ENCODE data around the gene MACROD2.

Gene MACROD2

DNA sequence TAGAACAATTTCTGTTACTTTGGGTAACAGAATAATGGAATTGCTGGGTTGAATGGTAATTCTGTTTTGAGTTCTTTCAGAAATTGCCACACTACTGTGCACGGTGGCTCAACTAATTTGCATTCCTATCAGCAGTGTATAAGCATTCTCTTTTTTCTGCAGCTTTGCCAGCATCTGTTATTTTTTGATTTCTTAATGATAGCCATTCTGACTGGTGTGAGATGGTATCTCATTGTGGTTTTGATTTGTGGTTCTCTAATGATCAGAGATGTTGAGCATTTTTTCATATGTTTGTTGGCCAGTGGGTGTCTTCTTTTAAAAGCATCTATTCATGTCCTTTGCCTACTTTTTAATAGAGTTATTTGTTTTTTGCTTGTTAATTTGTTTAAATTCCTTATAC lies 1731.1 kb downstream of the MACROD2 start:
- no peak for DNase-seq (ENCODE audit: low read depth, low spot score)

DNA sequence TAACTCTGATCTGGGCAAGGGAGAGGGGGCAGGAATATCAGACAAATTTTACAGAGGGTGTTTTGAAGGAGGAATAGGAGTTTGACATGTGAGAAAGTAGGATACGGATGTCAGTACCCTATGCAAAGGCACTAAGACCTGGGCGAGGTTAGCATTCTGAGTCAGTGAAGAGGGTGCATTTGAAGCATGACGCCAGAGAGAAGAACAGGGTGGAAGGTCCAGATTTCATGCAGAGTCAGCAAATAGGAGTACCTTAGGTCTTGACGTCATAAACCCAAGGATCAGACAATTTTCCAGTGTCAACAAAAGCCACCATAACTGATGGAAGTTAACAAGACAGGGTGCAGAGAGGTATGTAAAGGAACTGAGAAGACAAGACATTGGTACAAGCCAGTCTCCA lies 1738.7 kb downstream of the MACROD2 start:
- no peak for DNase-seq (ENCODE audit: low read depth, low spot score)

DNA sequence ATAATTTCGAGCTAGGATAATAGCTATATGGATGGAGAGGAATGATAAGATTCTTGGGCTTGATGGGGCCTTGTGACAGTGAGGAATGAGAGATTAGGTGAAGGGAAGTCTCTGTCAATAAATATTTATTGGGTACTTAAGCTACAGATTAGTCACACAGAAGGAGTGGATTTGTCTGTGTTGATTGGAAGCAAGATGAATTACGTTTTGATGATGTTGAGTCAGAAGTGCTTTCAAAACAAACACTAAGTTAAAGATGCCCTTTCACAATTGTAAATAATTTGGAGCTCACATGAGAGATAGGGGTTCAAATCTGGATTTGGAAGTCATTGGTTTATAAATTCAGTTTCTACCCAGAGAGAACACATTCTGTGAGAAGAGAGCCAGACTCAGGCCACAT lies 1743.7 kb downstream of the MACROD2 start:
- DNase-seq (ENCODE audit: low read depth, low spot score) = no peak

DNA sequence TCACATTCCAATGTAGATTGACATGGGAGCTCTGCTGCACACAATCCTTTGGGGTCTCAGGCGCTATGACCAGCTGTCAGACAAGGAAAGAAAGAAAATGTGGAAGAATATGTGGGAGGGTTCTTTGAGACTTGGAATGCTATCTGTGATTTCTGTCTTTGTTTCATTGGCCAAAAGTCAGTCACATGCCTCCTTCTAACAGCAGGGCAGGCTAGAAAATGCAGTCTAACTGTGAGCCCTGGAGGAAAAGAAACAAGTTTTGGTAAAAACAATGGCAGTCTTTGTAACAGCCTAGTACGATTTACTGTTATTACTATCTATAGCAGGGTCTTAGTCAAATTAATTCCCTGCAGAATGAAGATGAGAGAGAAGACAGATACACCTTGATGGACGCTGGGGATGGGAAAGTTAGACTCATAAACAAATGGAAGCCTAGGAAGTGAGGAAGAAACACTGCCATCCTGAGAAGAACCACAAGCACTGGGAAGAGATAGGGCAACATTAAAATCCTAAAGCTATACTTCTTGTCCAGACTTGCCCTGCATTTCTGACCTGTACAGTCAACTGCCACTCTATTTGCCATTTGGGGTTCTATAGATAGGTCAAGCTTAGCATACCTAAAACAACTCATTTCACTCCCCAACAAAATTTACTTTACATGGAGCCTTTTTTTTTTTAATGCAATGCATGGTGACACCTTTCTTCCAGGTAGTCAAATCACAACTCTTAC lies 1744.9 kb downstream of the MACROD2 start:
- DNase-seq (ENCODE audit: low read depth, low spot score) = no peak

DNA sequence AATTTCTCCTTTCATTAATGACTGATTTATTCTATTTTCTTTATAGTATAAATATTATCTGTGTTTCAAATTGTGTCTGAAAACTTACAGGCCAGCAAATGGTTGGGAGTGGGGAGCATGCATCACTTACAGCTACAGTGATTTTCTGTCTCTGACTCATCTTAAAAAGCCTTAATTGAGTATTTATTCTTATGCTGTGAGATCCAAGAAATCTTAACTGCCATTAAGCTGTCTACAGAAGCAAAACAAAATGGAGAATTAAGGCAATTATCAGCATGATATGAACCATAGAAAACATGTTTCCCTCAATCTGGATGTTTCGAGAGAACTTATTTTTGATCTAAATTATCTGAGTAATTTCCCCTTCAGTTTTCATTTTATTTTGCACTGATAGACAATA lies 1746.8 kb downstream of the MACROD2 start:
- no peak for DNase-seq (ENCODE audit: low read depth, low spot score)

DNA sequence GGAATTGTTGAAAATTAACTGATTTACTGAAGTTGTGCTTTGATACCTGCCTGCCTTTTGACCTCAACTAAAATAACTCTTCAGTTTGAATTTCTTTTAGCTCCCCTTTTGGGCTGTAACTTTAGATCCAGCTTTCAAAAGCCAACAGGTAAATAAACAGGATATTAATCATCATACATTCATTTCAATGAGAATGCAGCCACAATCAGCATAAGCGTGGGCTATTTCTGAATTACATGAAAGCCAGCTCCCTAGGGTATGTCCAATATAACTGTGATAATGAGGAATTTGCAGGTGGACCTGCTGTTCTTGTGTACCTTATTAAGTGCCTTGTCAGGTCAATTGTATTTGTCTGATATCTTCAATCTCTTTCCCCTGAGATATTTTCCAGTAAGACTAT lies 1747.3 kb downstream of the MACROD2 start:
- no peak for DNase-seq (ENCODE audit: low read depth, low spot score)

DNA sequence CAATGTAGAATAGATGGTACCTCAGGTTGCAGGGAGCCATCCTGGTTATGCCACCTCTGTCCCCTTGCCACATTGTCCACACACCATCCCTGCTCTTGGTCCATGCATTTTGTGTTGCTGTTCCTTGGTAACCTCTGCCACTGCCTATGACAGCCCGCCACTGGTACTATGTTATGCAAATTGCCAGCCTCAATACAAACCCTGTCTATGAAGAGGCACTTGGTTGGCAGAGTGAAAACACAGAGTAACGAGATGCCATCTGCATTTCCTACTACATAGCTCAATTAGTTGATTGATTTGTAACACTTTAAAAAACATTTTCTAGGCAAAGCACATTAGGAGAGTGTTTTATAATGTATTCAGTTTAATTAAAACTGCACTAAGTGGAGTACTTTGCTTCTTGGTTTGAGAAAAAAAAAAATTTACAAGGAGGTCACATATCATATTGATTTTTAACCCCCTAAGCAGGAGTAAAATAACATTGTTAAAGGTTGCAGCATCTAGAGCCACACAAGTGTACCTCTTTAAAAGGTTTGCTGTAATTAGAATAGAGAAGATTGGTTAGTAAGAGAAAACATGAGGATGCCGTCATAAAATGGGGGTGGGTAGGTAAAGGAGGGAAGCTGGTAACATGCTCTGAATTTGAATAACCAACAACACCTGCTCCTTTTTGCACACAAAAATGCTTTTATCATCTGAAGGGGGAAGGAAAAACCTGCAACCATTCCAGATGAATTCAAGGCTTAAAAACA lies 1760.9 kb downstream of the MACROD2 start:
- no peak for DNase-seq (ENCODE audit: low read depth, low spot score)

DNA sequence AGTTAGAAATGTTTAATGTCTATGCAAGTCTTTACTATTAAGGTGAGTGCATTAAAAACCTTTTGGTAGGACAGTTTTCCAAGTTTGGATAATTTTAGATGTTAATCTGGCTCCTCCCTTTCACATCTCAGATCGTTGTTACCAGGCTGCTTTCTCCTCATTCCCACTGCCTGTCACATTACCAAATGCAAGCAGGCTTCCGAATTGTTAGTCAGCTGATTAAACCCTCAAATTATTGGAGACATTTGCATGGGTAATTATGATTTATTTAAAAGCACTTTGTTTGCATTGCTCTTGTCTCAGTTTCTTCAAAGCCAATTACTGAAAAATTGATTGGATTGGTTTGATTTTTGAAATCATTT lies 1761.4 kb downstream of the MACROD2 start:
- DNase-seq (ENCODE audit: low read depth, low spot score) = no peak

DNA sequence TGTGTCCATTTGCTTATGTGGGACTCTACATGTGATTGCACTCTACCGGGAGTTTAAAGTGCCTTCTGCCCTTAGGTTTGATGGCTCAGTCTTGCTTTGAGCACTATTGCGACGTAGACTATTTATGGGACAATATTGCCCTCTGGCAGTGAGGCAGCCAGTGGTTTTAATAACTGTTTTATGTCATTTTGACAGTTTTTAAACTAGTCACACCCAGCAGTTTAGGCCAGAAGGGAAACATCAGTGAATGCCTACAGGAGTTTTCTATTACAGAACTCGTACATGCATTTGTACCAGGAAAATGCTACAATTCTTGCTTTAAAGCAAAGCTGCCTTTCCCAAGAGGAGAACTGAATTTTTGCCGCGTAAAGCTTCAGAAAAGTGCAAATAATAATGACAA lies 1764.3 kb downstream of the MACROD2 start:
- DNase-seq (ENCODE audit: low read depth, low spot score) = no peak

DNA sequence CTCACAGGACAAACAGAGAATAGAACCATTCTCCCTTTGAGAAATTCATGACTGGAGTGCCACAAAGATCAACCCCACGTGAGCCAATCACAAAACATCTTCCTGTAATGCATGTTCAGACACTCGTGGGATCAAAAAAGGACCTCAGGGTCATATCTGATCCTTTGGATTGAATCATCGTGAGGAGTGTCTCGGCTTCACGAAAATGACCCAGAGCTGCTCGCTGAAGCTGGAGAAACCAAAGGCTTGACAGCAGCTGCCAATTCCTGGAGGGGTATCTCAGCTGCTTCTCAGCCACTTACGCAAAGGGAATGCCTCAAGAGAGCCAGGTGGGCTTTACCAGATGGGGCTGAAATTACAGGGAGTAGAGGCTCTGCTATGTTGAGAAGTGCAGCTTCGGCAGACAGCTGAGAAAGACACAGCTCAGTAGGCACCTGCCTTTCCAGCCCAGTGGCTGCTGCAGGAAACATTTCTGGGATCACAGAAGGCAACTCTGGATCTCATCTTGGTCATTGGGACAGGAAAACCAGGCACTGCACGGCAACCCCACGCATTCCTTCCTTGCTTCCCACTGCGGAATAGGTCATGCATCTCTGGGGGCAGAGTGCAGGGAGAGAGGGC lies 1764.8 kb downstream of the MACROD2 start:
- DNase-seq (ENCODE audit: low read depth, low spot score) = no peak

DNA sequence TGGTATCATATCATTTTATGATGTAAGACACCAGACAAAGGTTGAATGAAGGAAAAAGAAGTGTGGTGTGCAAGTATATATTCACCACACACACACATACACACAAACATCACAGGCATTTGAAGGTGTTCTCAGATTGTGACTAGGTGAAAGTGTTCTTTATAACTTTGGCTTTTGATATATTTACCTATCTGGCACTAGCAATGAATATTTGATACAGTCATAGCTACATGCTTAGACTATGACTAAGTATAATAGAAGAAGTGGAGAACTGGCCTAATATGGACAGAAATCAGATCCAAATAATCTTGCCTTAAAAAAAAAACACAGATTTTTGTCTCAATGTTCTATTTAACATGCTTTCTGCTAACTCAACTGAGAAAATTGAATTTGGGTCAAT lies 1768.0 kb downstream of the MACROD2 start:
- no peak for DNase-seq (ENCODE audit: low read depth, low spot score)

DNA sequence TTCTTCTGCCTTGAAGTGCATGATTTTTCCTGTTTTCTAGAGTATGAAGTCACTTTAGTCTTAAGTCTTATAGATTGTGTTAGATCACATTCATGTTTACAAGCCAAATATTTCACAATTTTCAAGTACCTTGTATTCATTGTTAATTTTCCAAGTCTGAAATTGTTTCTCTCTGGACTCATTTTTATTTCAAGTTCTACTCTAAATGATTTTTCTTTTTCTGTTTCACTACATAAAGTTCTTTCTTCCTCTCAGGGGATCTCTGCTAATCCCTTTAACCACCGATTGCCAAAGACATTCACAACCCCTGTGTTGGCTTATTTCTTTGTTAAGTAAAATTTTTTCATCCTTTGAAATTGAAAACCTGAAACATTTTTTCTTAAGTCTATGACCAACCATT lies 1772.3 kb downstream of the MACROD2 start:
- DNase-seq (ENCODE audit: low read depth, low spot score) = no peak

DNA sequence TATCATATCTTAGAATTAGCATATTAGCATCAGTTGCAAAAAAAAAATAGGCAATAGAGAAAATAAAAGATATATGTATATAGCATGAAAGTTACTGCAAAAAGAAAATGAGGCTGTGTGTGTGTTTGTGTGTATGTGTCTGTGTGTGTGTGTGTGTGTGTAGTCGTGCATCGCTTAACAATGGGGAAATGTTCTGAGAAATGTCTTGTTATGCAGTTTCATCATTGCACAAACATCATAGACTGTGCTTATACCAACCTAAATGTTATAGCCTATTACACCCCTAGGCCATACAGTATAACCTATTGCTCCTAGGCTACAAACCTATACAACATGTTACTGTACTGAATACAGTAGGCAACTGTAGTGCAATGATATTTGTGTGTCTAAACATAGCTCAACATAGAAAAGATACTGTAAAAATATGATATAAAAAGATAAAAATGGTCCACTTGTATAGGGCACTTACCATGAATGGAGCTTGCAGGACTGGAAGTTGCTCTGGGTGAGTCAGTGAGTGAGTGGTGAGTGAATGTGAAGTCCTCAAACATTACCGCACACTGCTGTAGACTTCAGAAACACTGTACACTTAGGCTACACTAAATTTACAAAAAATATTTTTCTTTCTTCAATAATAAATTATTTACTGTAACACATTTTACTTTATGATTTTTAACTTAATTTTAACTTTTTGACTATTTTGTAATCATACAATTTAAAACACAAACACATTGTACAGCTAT lies 1772.9 kb downstream of the MACROD2 start:
- no peak for DNase-seq (ENCODE audit: low read depth, low spot score)

DNA sequence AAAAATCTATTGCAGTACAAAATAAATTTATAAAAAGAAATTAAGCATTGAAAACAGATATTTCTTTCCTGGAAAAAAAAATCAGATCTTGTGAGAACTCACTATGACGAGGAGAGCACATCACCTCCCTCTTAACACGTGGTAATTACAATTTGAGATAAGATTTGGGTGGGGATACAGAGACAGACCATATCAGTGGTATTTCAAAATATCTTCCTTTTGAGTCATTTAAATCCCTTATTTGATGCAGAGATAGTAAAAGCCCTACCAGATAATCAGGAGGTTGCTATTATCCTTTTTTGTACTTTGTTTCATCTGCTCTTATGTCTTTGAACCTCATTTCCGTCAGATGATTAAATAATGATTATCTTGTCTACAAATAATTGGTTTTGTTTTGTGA lies 1777.5 kb downstream of the MACROD2 start:
- DNase-seq (ENCODE audit: low read depth, low spot score) = no peak

DNA sequence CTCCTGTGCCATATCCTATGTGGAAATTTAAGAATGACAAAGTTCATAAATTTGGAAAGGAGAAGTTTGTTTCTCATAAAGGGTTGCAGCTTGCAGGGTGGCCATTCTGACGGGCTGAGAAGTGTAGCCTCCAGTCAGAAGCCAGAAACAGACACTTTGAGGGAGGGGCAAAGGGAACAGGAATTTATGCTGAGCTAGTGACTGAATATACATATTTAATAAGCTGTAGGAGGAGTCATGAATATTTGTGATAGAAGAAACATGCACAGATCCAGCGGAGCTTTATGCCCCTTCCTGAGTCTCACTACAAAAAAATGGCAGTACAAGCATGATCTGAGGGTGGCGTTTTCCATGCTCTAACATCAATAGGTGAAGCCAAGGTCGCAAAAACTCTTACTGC lies 1779.6 kb downstream of the MACROD2 start:
- DNase-seq (ENCODE audit: low read depth, low spot score) = no peak

DNA sequence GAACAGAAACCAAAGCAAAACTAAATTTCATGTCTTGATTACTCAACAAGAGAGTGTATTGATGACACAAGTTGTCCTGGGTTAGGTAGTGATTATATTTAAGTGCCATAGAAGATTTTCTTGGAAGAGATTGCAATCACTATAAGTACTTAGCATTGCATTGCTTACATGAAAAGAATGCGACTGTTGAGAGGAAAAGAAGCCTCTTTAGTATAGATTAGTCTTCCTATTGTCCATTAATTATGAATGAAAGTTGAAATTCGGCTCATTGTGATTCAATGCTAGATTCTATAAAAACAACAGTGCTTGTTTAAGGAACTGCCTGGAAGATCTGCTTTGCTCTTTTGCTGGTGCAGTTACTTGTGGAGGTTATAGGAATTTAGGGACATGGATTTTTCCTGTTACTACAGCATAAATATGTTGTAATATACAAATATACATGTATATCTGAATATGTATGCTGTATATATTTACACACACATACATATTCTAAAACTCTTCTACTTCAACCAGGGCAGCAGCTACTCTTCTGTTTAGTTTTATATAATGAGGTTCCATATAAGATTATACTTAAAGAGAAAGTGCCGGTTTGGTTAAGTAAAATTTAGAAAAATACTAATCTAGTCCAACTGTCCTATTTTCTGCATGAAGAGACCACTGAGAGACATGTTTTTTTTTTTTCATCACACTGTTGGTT lies 1781.6 kb downstream of the MACROD2 start:
- no peak for DNase-seq (ENCODE audit: low read depth, low spot score)

DNA sequence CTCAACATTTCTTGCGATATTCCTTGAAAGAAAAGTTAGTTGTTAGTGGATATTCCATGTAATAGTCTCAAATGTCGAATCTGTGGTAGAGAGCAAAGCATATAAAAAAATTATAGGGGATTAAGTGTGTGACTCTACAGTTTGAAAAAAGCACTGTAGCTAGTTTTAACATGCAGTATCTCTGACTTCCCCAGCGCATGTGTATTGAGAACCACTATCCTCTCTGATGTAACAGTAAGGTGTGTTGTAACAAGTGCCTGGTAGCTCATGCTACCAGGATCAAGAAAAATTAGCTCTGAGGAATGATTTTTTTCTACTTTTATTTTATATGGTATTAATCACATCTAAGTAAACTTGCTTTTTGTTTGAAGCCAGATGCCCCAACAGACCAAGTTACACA lies 1788.7 kb downstream of the MACROD2 start:
- no peak for DNase-seq (ENCODE audit: low read depth, low spot score)

DNA sequence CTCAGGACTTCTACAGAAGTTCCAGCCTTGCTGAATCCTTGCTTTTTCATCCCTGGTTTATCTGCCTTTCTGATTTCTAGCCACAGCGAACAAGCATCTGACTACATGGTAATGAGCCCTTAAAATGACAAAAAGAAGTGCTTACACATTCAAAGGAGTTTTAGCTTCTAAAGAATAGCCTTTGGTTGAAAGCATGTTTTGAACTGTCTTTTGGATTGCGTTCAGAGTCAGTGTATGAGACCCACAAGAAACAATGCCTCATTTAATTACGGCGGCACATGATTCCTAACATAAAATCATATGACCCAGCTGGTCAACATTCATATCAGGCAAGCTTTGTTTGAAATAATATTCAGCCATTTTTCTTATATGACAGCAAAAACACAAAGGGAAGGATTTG lies 1793.8 kb downstream of the MACROD2 start:
- no peak for DNase-seq (ENCODE audit: low read depth, low spot score)

DNA sequence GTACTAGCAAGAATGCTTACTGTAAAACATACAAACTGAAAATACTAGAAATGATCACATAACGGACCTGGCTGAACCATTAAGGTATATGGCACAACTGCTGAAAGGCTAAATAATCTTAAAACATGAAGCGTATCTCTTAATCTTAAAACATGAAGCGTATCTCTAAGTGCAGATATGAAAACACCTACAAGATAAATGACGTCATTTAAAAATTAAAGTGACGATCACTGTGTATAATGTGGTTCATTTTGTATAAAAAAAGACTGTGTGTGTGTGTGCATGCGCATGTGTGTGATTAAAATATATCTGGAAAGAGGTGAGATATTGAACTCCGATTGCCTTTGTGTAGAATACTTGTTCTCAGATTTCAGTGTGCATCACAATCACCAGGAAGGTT lies 1797.5 kb downstream of the MACROD2 start:
- no peak for DNase-seq (ENCODE audit: low read depth, low spot score)

DNA sequence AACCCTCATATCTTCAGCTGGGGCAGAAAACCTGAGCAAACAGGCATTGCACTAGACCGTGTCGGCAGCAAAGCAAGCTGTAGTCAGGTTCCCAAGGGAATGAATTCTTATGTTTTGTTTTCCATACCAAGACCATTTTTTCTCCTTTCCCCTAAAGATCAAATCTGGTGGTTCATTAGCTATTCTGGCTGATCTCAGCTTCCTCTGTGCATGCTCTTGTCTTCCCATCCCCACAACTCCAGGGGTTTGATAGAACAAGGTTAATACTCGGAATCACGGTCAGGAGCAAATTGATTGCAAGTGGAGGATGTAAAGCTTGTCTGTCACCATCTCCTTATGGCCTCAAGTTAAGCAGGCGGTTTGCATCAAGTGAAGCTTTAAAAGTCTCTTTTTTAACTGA lies 1799.1 kb downstream of the MACROD2 start:
- DNase-seq (ENCODE audit: low read depth, low spot score) = no peak

DNA sequence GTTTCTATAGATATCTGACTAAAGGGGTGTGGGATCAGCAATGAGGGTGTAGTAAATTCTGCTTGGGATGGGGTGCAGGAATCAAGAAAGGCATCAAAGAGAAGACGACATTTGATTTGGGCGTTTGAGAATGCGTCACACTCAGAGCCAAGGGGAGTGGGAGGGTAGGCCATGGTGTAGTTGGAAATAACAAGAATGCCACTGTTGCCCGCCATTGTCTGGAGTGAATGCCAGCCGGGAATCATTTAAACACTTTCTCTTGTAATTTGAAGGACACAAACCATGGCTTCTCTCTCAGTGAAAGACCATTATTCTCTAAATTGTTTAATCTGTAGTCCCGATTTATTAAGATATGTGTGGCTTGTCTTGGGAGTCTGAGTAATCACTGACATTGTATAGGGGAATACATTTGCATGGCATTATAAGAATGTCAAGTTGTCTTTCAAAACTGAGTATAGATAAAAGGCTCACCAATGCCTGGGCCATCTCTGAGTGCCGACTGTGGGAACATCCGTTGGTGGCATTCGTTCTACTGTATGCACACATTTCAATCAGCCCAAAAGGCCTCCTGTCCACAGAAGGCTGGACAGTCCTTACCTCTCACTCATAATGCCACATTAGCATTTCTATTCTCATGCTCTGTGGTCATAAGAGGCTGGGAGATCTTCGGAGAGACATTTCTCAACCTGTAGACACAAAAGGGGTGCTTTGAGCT lies 1800.1 kb downstream of the MACROD2 start:
- DNase-seq (ENCODE audit: low read depth, low spot score) = no peak

All from smooth muscle cell of the brain vasculature (primary cell).